ENCODE results near the gene AHNAK2.

- no peak for TF ChIP-seq CTCF (IDR thresholded peaks at IDR 0.05; ENCODE audit: poor library complexity)
- TF ChIP-seq EZH2phosphoT487 (IDR thresholded peaks at IDR 0.05; ENCODE audit: low read depth, severe bottlenecking, unreplicated experiment), result no peak
- TF ChIP-seq EZH2 (IDR thresholded peaks at IDR 0.05; ENCODE audit: borderline replicate concordance), result no peak
Measured at GRCh38 chr14:104933746-104934733, 44.1 kb downstream of the AHNAK2 start.

Measured in hepatocyte (in vitro differentiated cells).